CD14-positive monocyte (primary cell): ENCODE measurements around the gene KDM5C. TPM values are rescaled to one million over a fixed set of nuclear protein-coding genes. Genes with fewer than 3 reads are reported as not detected.

Experiments
- DNase-seq, 3 donors: peaks; one replicate each; pipeline ENCODE4 v3.0.0-alpha.2; 2011 to 2022
- H2AFZ ChIP-seq: 2 replicates; pipeline ENCODE4 v1.6.0; 2012; ENCODE audit warnings: mild to moderate bottlenecking, low read depth, low read length, inconsistent platforms; ENCODE audit not compliant: insufficient read depth, poor library complexity, severe bottlenecking
- H3K27ac ChIP-seq, 2 donors: 1 replicate in 1 of 2; 2 replicates in 1 of 2; pipeline ENCODE4 v1.5.1; 2012 to 2013; ENCODE audit warnings: low read length in 2 of 2, control low read depth in 1 of 2, inconsistent platforms in 1 of 2, low read depth in 1 of 2, mild to moderate bottlenecking in 1 of 2
- H3K27me3 ChIP-seq, 2 donors: one replicate each; pipeline versions ENCODE4 v1.6.0 to v1.6.1; 2011 to 2013; ENCODE audit warnings: low read length in 2 of 2; ENCODE audit not compliant: control insufficient read depth in 2 of 2, insufficient read depth in 2 of 2
- H3K36me3 ChIP-seq, 2 donors: replicated peaks in 1 of 2; 1 replicate in 1 of 2; 2 replicates in 1 of 2; pipeline versions ENCODE4 v1.5.1 to v1.6.1; 2012 to 2013; ENCODE audit warnings: low read length in 2 of 2, control low read depth in 1 of 2, inconsistent platforms in 1 of 2, mild to moderate bottlenecking in 1 of 2; ENCODE audit not compliant: insufficient read depth in 2 of 2, control insufficient read depth in 1 of 2
- H3K4me1 ChIP-seq, 2 donors: 1 replicate in 1 of 2; 2 replicates in 1 of 2; pipeline versions ENCODE4 v1.5.1 to v1.6.1; 2012 to 2013; ENCODE audit warnings: low read length in 2 of 2, control low read depth in 1 of 2, inconsistent platforms in 1 of 2, mild to moderate bottlenecking in 1 of 2, moderate library complexity in 1 of 2; ENCODE audit not compliant: insufficient read depth in 2 of 2, control insufficient read depth in 1 of 2
- H3K4me2 ChIP-seq: replicated peaks from 2 replicates; pipeline ENCODE3; 2012; ENCODE audit warnings: low read length, moderate library complexity, mild to moderate bottlenecking; ENCODE audit not compliant: poor library complexity, severe bottlenecking; ENCODE audit errors: extremely low read depth
- H3K4me3 ChIP-seq, 3 experiments: fragments of 200-600 bp in 1 of 3; sonication (generic) in 1 of 3; replicated peaks in 1 of 3; 1 replicate in 2 of 3; 2 replicates in 1 of 3; pipeline ENCODE4 v1.5.1; 2011 to 2013; ENCODE audit warnings: low read length in 3 of 3, mild to moderate bottlenecking in 3 of 3, control low read depth in 2 of 3, low read depth in 2 of 3, inconsistent platforms in 1 of 3, moderate library complexity in 1 of 3
- H3K79me2 ChIP-seq: 2 replicates; pipeline ENCODE4 v1.6.0; 2012; ENCODE audit warnings: mild to moderate bottlenecking, control low read depth, inconsistent platforms, low read length, moderate library complexity; ENCODE audit not compliant: insufficient read depth
- H3K9ac ChIP-seq: 2 replicates; pipeline ENCODE4 v1.6.0; 2017; ENCODE audit warnings: low read length, mild to moderate bottlenecking; ENCODE audit not compliant: insufficient read depth, poor library complexity, severe bottlenecking
- H3K9me3 ChIP-seq, 2 donors: replicated peaks in 1 of 2; 1 replicate in 1 of 2; 2 replicates in 1 of 2; pipeline versions ENCODE4 v1.5.1 to v1.6.1; 2012 to 2013; ENCODE audit warnings: low read length in 2 of 2, control low read depth in 1 of 2; ENCODE audit not compliant: control insufficient read depth in 1 of 2, insufficient read depth in 1 of 2
- H4K20me1 ChIP-seq: 2 replicates; pipeline ENCODE4 v1.6.0; 2012; ENCODE audit warnings: mild to moderate bottlenecking, low read length, control low read depth, moderate library complexity; ENCODE audit not compliant: insufficient read depth
- H3K27ac Mint-ChIP-seq, 7 donors: one replicate each; pipeline ENCODE4 v1.8.0; 2020; ENCODE audit warnings: mild to moderate bottlenecking in 7 of 7, mixed read lengths in 7 of 7, moderate library complexity in 6 of 7, inconsistent platforms in 2 of 7
- H3K27me3 Mint-ChIP-seq, 3 donors: one replicate each; pipeline ENCODE4 v1.8.0; 2021 to 2022; ENCODE audit warnings: low read depth in 3 of 3, mild to moderate bottlenecking in 3 of 3, mixed read lengths in 3 of 3, moderate library complexity in 3 of 3, inconsistent platforms in 1 of 3
- H3K36me3 Mint-ChIP-seq, 2 donors: one replicate each; pipeline ENCODE4 v1.8.0; 2020; ENCODE audit warnings: mixed read lengths in 2 of 2, inconsistent platforms in 1 of 2, mild to moderate bottlenecking in 1 of 2
- H3K4me1 Mint-ChIP-seq: one replicate; pipeline ENCODE4 v1.8.0; 2020; ENCODE audit warnings: mild to moderate bottlenecking, mixed read lengths
- H3K4me3 Mint-ChIP-seq, 2 donors: one replicate each; pipeline ENCODE4 v1.8.0; 2020; ENCODE audit warnings: mild to moderate bottlenecking in 2 of 2, mixed read lengths in 2 of 2, moderate library complexity in 1 of 2
- H3K9me3 Mint-ChIP-seq, 7 donors: one replicate each; pipeline ENCODE4 v1.8.0; 2020 to 2022; ENCODE audit warnings: mixed read lengths in 7 of 7, mild to moderate bottlenecking in 6 of 7, moderate library complexity in 6 of 7, inconsistent platforms in 2 of 7
- WGBS: methylation state at CpG from one replicate; pipeline ENCODE4 v1.1.5; 2013; ENCODE audit warnings: missing lambda C conversion rate; ENCODE audit not compliant: insufficient coverage; 5-methylcytosine and 5-hydroxymethylcytosine counted together
- intact Hi-C, 2 donors: fragments of 100-400 bp; cut with micrococcal nuclease; formaldehyde crosslinking; loops; one replicate each; pipeline versions ENCODE4 v1.15.0 to v1.15.1; 2023
- polyA plus RNA-seq, 3 donors: library from polyadenylated mRNA; depleted of rRNA in 1 of 3; unstranded in 2 of 3; stranded (reverse) in 1 of 3; fragments of 300-500 nt in 2 of 3; fragments of >200 nt in 1 of 3; fragmentation: Illumina TruSeq in 2 of 3; gene quantifications; 1 replicate in 2 of 3; 2 replicates in 1 of 3; pipeline ENCODE4 v1.2.3, GENCODE V29; 2012 to 2021
- TF ChIP-seq, protein P1 (sequence below): fragments of 200-600 bp; IDR thresholded peaks from one replicate; pipeline ENCODE4 v1.8.0; 2022; ENCODE audit warnings: antibody characterized with exemption, mild to moderate bottlenecking

KDM5C gene
- polyA plus RNA-seq, 3 donors: 13.3 to 93.6 (median 16.7) TPM

DNA sequence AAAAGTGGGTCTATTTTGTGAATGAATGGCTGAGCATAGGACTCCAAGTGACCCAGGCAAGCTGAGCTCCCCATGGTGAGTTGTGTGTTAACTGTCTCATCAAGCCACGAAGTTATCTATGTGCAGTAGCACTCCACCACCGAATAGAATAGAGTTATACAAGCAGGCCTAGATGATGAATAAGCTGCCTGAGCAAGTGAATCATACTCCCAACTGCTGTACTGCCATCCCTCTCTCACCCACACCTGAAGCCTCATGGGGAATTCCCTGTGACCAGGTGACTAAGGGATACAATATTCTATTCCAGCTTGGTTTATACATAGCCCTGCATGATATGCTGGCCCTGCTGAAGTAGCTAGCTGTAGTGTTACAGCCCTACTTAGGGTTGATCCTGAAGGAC is 38.7 kb downstream of the KDM5C start:
- Histone ChIP-seq H3K27me3 (no peaks in the 10 kb centered on the region), H3K4me2 (no peak overlapping the region), H3K27ac (no peak overlapping the region), H2AFZ (no peak overlapping the region), H3K79me2 (no peaks in the 10 kb centered on the region), H3K9ac (no peak overlapping the region), H3K36me3 (peaks cover 0 to 22% of the 10 kb centered on the region in 2 donors), H3K9me3 (no peaks in the 10 kb centered on the region), H3K4me3 (no peak overlapping the region), H3K4me1 (no peaks in the 10 kb centered on the region), H4K20me1 (peaks cover 6% of the 10 kb centered on the region)
- Mint-ChIP-seq H3K27me3 (no peaks in the 10 kb centered on the region), H3K36me3 (peaks cover 0 to 19% of the 10 kb centered on the region in 2 donors), H3K27ac (no peak overlapping the region), H3K4me3 (no peak overlapping the region), H3K4me1 (no peaks in the 10 kb centered on the region), H3K9me3 (peaks cover 0 to 15% (median 2%) of the 10 kb centered on the region in 7 donors)
- intact Hi-C loops: no loop called here
- DNase-seq: no peak
- TF ChIP-seq, protein P1, sequence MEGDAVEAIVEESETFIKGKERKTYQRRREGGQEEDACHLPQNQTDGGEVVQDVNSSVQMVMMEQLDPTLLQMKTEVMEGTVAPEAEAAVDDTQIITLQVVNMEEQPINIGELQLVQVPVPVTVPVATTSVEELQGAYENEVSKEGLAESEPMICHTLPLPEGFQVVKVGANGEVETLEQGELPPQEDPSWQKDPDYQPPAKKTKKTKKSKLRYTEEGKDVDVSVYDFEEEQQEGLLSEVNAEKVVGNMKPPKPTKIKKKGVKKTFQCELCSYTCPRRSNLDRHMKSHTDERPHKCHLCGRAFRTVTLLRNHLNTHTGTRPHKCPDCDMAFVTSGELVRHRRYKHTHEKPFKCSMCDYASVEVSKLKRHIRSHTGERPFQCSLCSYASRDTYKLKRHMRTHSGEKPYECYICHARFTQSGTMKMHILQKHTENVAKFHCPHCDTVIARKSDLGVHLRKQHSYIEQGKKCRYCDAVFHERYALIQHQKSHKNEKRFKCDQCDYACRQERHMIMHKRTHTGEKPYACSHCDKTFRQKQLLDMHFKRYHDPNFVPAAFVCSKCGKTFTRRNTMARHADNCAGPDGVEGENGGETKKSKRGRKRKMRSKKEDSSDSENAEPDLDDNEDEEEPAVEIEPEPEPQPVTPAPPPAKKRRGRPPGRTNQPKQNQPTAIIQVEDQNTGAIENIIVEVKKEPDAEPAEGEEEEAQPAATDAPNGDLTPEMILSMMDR: no peak
- no CpG with 5 or more reads among the region's 2 CpGs for WGBS

DNA sequence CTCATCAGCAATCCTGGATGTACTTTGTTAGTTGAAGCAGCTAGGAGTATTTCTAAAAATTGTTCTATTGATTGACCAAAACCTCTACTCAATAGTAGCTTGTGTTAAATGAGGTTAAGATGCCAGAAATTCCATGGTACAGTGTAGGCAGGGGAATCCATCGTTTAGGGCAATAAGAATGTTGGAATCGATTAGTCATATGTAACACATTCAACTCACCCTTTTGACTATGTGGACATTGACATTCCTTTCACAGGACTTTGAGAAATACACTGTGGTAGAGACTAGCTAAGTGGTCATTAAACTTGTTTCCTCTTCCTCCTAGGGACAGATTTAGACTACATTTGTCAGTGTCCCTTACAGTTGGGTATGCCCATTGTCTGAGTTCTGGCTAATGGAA is 40.2 kb downstream of the KDM5C start:
- TF ChIP-seq, protein P1: no peak
- Mint-ChIP-seq H3K9me3 (peaks cover 0 to 23% (median 4%) of the 10 kb centered on the region in 7 donors), H3K27me3 (peaks cover 0 to 2% (median 1%) of the 10 kb centered on the region in 3 donors), H3K4me3 (no peak overlapping the region), H3K27ac (no peak overlapping the region), H3K4me1 (no peaks in the 10 kb centered on the region), H3K36me3 (peaks cover 0 to 7% of the 10 kb centered on the region in 2 donors)
- no peak overlapping the region for H2AFZ ChIP-seq
- no peaks in the 10 kb centered on the region for H3K27me3 ChIP-seq
- no peak for DNase-seq
- no peaks in the 10 kb centered on the region for H4K20me1 ChIP-seq
- intact Hi-C loops: no loop called here
- H3K79me2 ChIP-seq: no peaks in the 10 kb centered on the region
- H3K9me3 ChIP-seq: no peaks in the 10 kb centered on the region
- WGBS: no CpG with 5 or more reads among the region's 2 CpGs
- H3K27ac ChIP-seq: no peak overlapping the region
- H3K4me1 ChIP-seq: no peaks in the 10 kb centered on the region
- H3K4me2 ChIP-seq: no peak overlapping the region
- H3K9ac ChIP-seq: no peak overlapping the region
- no peak overlapping the region for H3K4me3 ChIP-seq
- peaks cover 0 to 7% of the 10 kb centered on the region in 2 donors for H3K36me3 ChIP-seq
